Panc1 (cell line): ENCODE data around the gene CHAC2. TPM values are rescaled to one million over a fixed set of nuclear protein-coding genes. Genes with fewer than 3 reads are reported as not detected.
"Not testable (repeated sequence)": the region's sequence is repeated elsewhere in the genome, so short reads cannot be mapped to it uniquely, and the experiment has no call there.

Source experiments
- ATAC-seq: fragments of 200-7000 bp; cut with Tn5 transposase; 2 replicates; pipeline ENCODE4 v1.9.1; 2020; ENCODE audit warnings: mild to moderate bottlenecking, moderate library complexity
- BruUV-seq: library from RNA; stranded (reverse); fragments of 400-500 nt; replicated peaks from 2 replicates; lab custom pipeline; 2021; lab: Mats Ljungman, UMichigan
- CTCF ChIA-PET: fragments of 300-600 bp; sonication (Branson Sonifier 250); formaldehyde crosslinking; loops from one replicate; lab custom pipeline; 2022; ENCODE audit warnings: antibody characterized with exemption; lab: Charles Lee
- POLR2A ChIA-PET: fragments of 300-600 bp; sonication (Branson Sonifier 250); formaldehyde crosslinking; loops from one replicate; lab custom pipeline; 2022; ENCODE audit warnings: antibody characterized with exemption; lab: Charles Lee
- DNase-seq: peaks from one replicate; pipeline ENCODE4 v3.0.0-alpha.2; 2010; ENCODE audit warnings: low read depth, low spot score
- H3K27ac ChIP-seq: 2 replicates; pipeline ENCODE4 v1.5.1; 2011; ENCODE audit warnings: mild to moderate bottlenecking, low read length, inconsistent platforms
- H3K27me3 ChIP-seq: fragments of 200-500 bp; sonication (Bioruptor generic); 2 replicates; pipeline ENCODE4 v1.6.0; 2014; ENCODE audit warnings: low read length, inconsistent platforms; ENCODE audit not compliant: control insufficient read depth, insufficient read depth
- H3K36me3 ChIP-seq: fragments of 200-500 bp; sonication (Bioruptor generic); 2 replicates; pipeline ENCODE4 v1.5.1; 2014; ENCODE audit warnings: inconsistent platforms, mild to moderate bottlenecking, low read length, moderate library complexity; ENCODE audit not compliant: control insufficient read depth, insufficient read depth
- H3K4me1 ChIP-seq: 2 replicates; pipeline ENCODE4 v1.5.1; 2011; ENCODE audit warnings: inconsistent platforms, mild to moderate bottlenecking, low read length, moderate library complexity; ENCODE audit not compliant: control insufficient read depth, insufficient read depth
- H3K4me3 ChIP-seq, 2 experiments: 2 replicates each; pipeline ENCODE4 v1.5.1; 2011 to 2012; ENCODE audit warnings: low read depth in 2 of 2, low read length in 2 of 2, mild to moderate bottlenecking in 2 of 2, inconsistent platforms in 1 of 2, moderate library complexity in 1 of 2
- H3K9me3 ChIP-seq: fragments of 200-500 bp; sonication (Bioruptor generic); 2 replicates; pipeline ENCODE4 v1.5.1; 2014; ENCODE audit warnings: low read depth, mild to moderate bottlenecking, inconsistent platforms, low read length, moderate library complexity; ENCODE audit not compliant: control insufficient read depth, insufficient read depth
- in situ Hi-C: cut with HindIII; loops from 2 replicates; pipeline ENCODE4 v1.10.0; 2016; ENCODE audit warnings: low sequenced_read_pairs, low pct_unique_long_range_greater_than_20kb
- intact Hi-C: fragments of 100-400 bp; cut with micrococcal nuclease; formaldehyde crosslinking; loops from one replicate; pipeline ENCODE4 v1.10.0; 2022; ENCODE audit not compliant: unreplicated experiment
- total RNA-seq: library from RNA; stranded (reverse); gene quantifications from one replicate; pipeline ENCODE4 v1.2.1, GENCODE V29; 2021; ENCODE audit not compliant: unreplicated experiment
- TF ChIP-seq, protein P1 (sequence below): fragments of 450-650 bp; IDR thresholded peaks from 2 replicates; pipeline ENCODE4 v1.5.1; 2017; ENCODE audit warnings: mild to moderate bottlenecking

CHAC2 gene
- total RNA-seq, 1 experiment from 2014 or later = 7.6 TPM

- H3K9me3 ChIP-seq, DNase-seq, BruUV-seq, CTCF ChIA-PET, POLR2A ChIA-PET, H3K27ac ChIP-seq, H3K36me3 ChIP-seq, H3K4me3 ChIP-seq, intact Hi-C loops, H3K4me1 ChIP-seq, in situ Hi-C loops, H3K27me3 ChIP-seq: not testable (repeated sequence)
- ATAC-seq = peak; percentile 50; the same call in 1 of the 2 replicates
- TF ChIP-seq, protein P1, sequence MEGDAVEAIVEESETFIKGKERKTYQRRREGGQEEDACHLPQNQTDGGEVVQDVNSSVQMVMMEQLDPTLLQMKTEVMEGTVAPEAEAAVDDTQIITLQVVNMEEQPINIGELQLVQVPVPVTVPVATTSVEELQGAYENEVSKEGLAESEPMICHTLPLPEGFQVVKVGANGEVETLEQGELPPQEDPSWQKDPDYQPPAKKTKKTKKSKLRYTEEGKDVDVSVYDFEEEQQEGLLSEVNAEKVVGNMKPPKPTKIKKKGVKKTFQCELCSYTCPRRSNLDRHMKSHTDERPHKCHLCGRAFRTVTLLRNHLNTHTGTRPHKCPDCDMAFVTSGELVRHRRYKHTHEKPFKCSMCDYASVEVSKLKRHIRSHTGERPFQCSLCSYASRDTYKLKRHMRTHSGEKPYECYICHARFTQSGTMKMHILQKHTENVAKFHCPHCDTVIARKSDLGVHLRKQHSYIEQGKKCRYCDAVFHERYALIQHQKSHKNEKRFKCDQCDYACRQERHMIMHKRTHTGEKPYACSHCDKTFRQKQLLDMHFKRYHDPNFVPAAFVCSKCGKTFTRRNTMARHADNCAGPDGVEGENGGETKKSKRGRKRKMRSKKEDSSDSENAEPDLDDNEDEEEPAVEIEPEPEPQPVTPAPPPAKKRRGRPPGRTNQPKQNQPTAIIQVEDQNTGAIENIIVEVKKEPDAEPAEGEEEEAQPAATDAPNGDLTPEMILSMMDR = peak; percentile 57
Measured at GRCh38 chr2:53823639-53824038, 56.0 kb downstream of the CHAC2 start.

Other genes with a start within 250 kb of the CHAC2 start
- gene ASB3, start 19.1 kb downstream of the CHAC2 start, total RNA-seq = 12.9 TPM
- gene ERLEC1, start 19.2 kb downstream of the CHAC2 start, total RNA-seq = 43.9 TPM
- gene GPR75, start 92.2 kb downstream of the CHAC2 start, total RNA-seq = 2.5 TPM
- 63.2 TPM for gene PSME4, start 203.2 kb downstream of the CHAC2 start, total RNA-seq